Panc1 (cell line): ENCODE results near the gene VASN. TPM values are rescaled to one million over a fixed set of nuclear protein-coding genes. Genes with fewer than 3 reads are reported as not detected.
A peak's percentile ranks its signal among the peaks of the same experiment; 100 is the strongest.

Source experiments
- ATAC-seq: fragments of 200-7000 bp; cut with Tn5 transposase; 2 replicates; pipeline ENCODE4 v1.9.1; 2020; ENCODE audit warnings: mild to moderate bottlenecking, moderate library complexity
- BruUV-seq: library from RNA; stranded (reverse); fragments of 400-500 nt; replicated peaks from 2 replicates; lab custom pipeline; 2021; lab: Mats Ljungman, UMichigan
- CTCF ChIA-PET: fragments of 300-600 bp; sonication (Branson Sonifier 250); formaldehyde crosslinking; loops from one replicate; lab custom pipeline; 2022; ENCODE audit warnings: antibody characterized with exemption; lab: Charles Lee
- POLR2A ChIA-PET: fragments of 300-600 bp; sonication (Branson Sonifier 250); formaldehyde crosslinking; loops from one replicate; lab custom pipeline; 2022; ENCODE audit warnings: antibody characterized with exemption; lab: Charles Lee
- DNase-seq: peaks from one replicate; pipeline ENCODE4 v3.0.0-alpha.2; 2010; ENCODE audit warnings: low read depth, low spot score
- H3K27ac ChIP-seq: 2 replicates; pipeline ENCODE4 v1.5.1; 2011; ENCODE audit warnings: mild to moderate bottlenecking, low read length, inconsistent platforms
- H3K27me3 ChIP-seq: fragments of 200-500 bp; sonication (Bioruptor generic); 2 replicates; pipeline ENCODE4 v1.6.0; 2014; ENCODE audit warnings: low read length, inconsistent platforms; ENCODE audit not compliant: control insufficient read depth, insufficient read depth
- H3K36me3 ChIP-seq: fragments of 200-500 bp; sonication (Bioruptor generic); 2 replicates; pipeline ENCODE4 v1.5.1; 2014; ENCODE audit warnings: inconsistent platforms, mild to moderate bottlenecking, low read length, moderate library complexity; ENCODE audit not compliant: control insufficient read depth, insufficient read depth
- H3K4me1 ChIP-seq: 2 replicates; pipeline ENCODE4 v1.5.1; 2011; ENCODE audit warnings: inconsistent platforms, mild to moderate bottlenecking, low read length, moderate library complexity; ENCODE audit not compliant: control insufficient read depth, insufficient read depth
- H3K4me3 ChIP-seq, 2 experiments: 2 replicates each; pipeline ENCODE4 v1.5.1; 2011 to 2012; ENCODE audit warnings: low read depth in 2 of 2, low read length in 2 of 2, mild to moderate bottlenecking in 2 of 2, inconsistent platforms in 1 of 2, moderate library complexity in 1 of 2
- H3K9me3 ChIP-seq: fragments of 200-500 bp; sonication (Bioruptor generic); 2 replicates; pipeline ENCODE4 v1.5.1; 2014; ENCODE audit warnings: low read depth, mild to moderate bottlenecking, inconsistent platforms, low read length, moderate library complexity; ENCODE audit not compliant: control insufficient read depth, insufficient read depth
- CTCF ChIP-seq: fragments of 450-650 bp; IDR thresholded peaks from 2 replicates; pipeline ENCODE4 v1.5.1; 2017; ENCODE audit warnings: mild to moderate bottlenecking
- POLR2AphosphoS5 ChIP-seq: IDR thresholded peaks from 2 replicates; pipeline ENCODE4 v1.6.1; 2012; ENCODE audit warnings: mild to moderate bottlenecking, low read depth, low read length, moderate library complexity
- REST ChIP-seq, 2 experiments: IDR thresholded peaks; 2 replicates each; pipeline ENCODE4 v1.6.1; 2011 to 2012; ENCODE audit warnings: low read depth in 2 of 2, control low read depth in 1 of 2, low read length in 1 of 2, mild to moderate bottlenecking in 1 of 2, moderate library complexity in 1 of 2; ENCODE audit not compliant: insufficient read depth in 1 of 2
- SIN3A ChIP-seq: IDR thresholded peaks from 2 replicates; pipeline ENCODE4 v1.6.1; 2012; ENCODE audit warnings: low read depth, mild to moderate bottlenecking, low read length, moderate library complexity, borderline replicate concordance; ENCODE audit not compliant: insufficient read depth
- TCF7L2 ChIP-seq: IDR thresholded peaks from 2 replicates; pipeline ENCODE4 v1.6.1; 2011; ENCODE audit warnings: mild to moderate bottlenecking, low read depth, low read length, inconsistent platforms
- in situ Hi-C: cut with HindIII; loops from 2 replicates; pipeline ENCODE4 v1.10.0; 2016; ENCODE audit warnings: low sequenced_read_pairs, low pct_unique_long_range_greater_than_20kb
- intact Hi-C: fragments of 100-400 bp; cut with micrococcal nuclease; formaldehyde crosslinking; loops from one replicate; pipeline ENCODE4 v1.10.0; 2022; ENCODE audit not compliant: unreplicated experiment
- total RNA-seq: library from RNA; stranded (reverse); gene quantifications from one replicate; pipeline ENCODE4 v1.2.1, GENCODE V29; 2021; ENCODE audit not compliant: unreplicated experiment

Gene VASN
- total RNA-seq, 1 experiment from 2014 or later: 33.5 TPM

- CTCF ChIA-PET: no interaction called here
These were observed 37.7 kb downstream of the VASN start for GRCh38 chr16:4409081-4409932.

More at GRCh38 chr16:4409081-4409932, 37.7 kb downstream of the VASN start:
- no peak for DNase-seq
- in situ Hi-C loops: no loop called here
- POLR2A ChIA-PET: no interaction called here
- TF ChIP-seq SIN3A (no peak), TCF7L2 (no peak), CTCF (no peak; the same call in 1 of the 2 replicates), POLR2AphosphoS5 (no peak), REST (IDR thresholded peaks at IDR 0.05; ENCODE audit: insufficient read depth in 1 of 2, low read depth in 2 of 2, low read length in 1 of 2) (no peak)
- intact Hi-C loops: no loop called here
- Histone ChIP-seq H3K36me3 (peaks cover 2% of the 10 kb centered on the region; the same call in 1 of the 2 replicates), H3K27ac (no peak overlapping the region), H3K9me3 (no peaks in the 10 kb centered on the region), H3K27me3 (no peaks in the 10 kb centered on the region), H3K4me3 (no peak overlapping the region), H3K4me1 (no peaks in the 10 kb centered on the region; the same call in 1 of the 2 replicates)
- no TSS peak for BruUV-seq
- ATAC-seq: peak; percentile 31
